Lower leg skin (tissue), 3 donors: ENCODE measurements around the gene ADCY7.

Experiments used
- POLR2A ChIP-seq, 2 donors: fragments of 450-650 bp; IDR thresholded peaks; one replicate each; pipeline ENCODE4 v1.6.1; 2016 to 2017; ENCODE audit warnings: antibody characterized with exemption in 2 of 2, mild to moderate bottlenecking in 1 of 2, moderate library complexity in 1 of 2
- TF ChIP-seq, protein P1 (sequence below), 3 donors: fragments of 450-650 bp; IDR thresholded peaks; one replicate each; pipeline ENCODE4 v1.5.1; 2016; ENCODE audit warnings: antibody characterized with exemption in 3 of 3, mild to moderate bottlenecking in 3 of 3, moderate library complexity in 2 of 3

DNA sequence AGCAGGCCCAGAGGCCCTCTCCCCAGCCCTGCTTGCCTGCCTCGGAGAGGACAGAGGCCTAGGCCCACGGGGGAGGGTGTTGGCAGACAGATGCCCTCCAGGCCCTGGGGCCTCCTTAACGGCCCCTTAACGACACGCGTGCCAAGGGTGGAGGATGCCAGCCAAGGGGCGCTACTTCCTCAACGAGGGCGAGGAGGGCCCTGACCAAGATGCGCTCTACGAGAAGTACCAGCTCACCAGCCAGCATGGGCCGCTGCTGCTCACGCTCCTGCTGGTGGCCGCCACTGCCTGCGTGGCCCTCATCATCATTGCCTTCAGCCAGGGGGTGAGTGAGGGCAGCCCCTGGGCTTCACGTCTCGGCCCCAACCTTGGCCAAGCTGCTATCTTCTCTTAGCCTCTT is 21.7 kb downstream of the ADCY7 start:
- TF ChIP-seq, protein P1, sequence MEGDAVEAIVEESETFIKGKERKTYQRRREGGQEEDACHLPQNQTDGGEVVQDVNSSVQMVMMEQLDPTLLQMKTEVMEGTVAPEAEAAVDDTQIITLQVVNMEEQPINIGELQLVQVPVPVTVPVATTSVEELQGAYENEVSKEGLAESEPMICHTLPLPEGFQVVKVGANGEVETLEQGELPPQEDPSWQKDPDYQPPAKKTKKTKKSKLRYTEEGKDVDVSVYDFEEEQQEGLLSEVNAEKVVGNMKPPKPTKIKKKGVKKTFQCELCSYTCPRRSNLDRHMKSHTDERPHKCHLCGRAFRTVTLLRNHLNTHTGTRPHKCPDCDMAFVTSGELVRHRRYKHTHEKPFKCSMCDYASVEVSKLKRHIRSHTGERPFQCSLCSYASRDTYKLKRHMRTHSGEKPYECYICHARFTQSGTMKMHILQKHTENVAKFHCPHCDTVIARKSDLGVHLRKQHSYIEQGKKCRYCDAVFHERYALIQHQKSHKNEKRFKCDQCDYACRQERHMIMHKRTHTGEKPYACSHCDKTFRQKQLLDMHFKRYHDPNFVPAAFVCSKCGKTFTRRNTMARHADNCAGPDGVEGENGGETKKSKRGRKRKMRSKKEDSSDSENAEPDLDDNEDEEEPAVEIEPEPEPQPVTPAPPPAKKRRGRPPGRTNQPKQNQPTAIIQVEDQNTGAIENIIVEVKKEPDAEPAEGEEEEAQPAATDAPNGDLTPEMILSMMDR (IDR thresholded peaks at IDR 0.05) = no peak
- TF ChIP-seq POLR2A (IDR thresholded peaks at IDR 0.05) = no peak
